ENCODE measurements around the gene KRT9.

KRT9 gene

GRCh38 chr17:41530062-41531048 is 41.5 kb downstream of the KRT9 start:
- no peak overlapping the region for H3K4me3 ChIP-seq (ENCODE audit: low read depth, low read length)
- no peak for TF ChIP-seq CTCF (IDR thresholded peaks at IDR 0.05; ENCODE audit: low read depth, low read length, missing control alignments)
- no peak for DNase-seq (ENCODE audit: low read depth)

GRCh38 chr17:41529491-41529915 is 42.4 kb downstream of the KRT9 start:
- no peak overlapping the region for H3K4me3 ChIP-seq (ENCODE audit: low read depth, low read length)
- no peak for DNase-seq (ENCODE audit: low read depth)
- TF ChIP-seq CTCF (IDR thresholded peaks at IDR 0.05; ENCODE audit: low read depth, low read length, missing control alignments) = no peak

- H3K4me3 ChIP-seq (ENCODE audit: low read depth, low read length) = no peak overlapping the region
- no peak for TF ChIP-seq CTCF (IDR thresholded peaks at IDR 0.05; ENCODE audit: low read depth, low read length, missing control alignments)
- DNase-seq (ENCODE audit: low read depth) = no peak
These were observed 42.9 kb downstream of the KRT9 start for GRCh38 chr17:41528959-41529353.

GRCh38 chr17:41527063-41528023 is 44.5 kb downstream of the KRT9 start:
- H3K4me3 ChIP-seq (ENCODE audit: low read depth, low read length) = no peak overlapping the region
- no peak for TF ChIP-seq CTCF (IDR thresholded peaks at IDR 0.05; ENCODE audit: low read depth, low read length, missing control alignments)
- DNase-seq (ENCODE audit: low read depth) = no peak

GRCh38 chr17:41524261-41524660 is 47.6 kb downstream of the KRT9 start:
- no peak for DNase-seq (ENCODE audit: low read depth)
- TF ChIP-seq CTCF (IDR thresholded peaks at IDR 0.05; ENCODE audit: low read depth, low read length, missing control alignments) = no peak
- no peak overlapping the region for H3K4me3 ChIP-seq (ENCODE audit: low read depth, low read length)

- no peak overlapping the region for H3K4me3 ChIP-seq (ENCODE audit: low read depth, low read length)
- no peak for DNase-seq (ENCODE audit: low read depth)
- no peak for TF ChIP-seq CTCF (IDR thresholded peaks at IDR 0.05; ENCODE audit: low read depth, low read length, missing control alignments)
These were observed 48.1 kb downstream of the KRT9 start for GRCh38 chr17:41523787-41524186.

All from GM12864 (cell line).